ENCODE results near the gene OSER1. TPM values are rescaled to one million over a fixed set of nuclear protein-coding genes. Genes with fewer than 3 reads are reported as not detected.

The OSER1 gene
- total RNA-seq, 1 donor from 2014 or later = 47.3 TPM

DNA sequence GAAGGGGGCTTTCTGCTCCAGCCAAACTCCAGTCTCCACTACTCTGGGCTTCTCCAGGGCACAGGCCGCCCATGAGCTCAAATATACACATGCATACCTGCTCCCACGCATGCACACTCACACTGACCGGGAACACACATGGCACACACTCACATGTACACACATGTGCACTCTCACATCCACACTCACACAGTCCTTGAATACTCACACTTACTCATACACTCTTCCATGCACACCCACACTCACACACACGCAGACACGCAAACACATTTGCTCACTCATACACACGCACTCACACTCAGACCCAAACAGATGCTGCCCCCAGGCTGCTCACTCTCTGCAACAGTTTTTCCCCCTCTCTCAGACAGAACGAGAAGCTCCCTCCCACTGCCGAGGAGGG, 43.5 kb upstream of the OSER1 start:
- TF ChIP-seq, protein P1, sequence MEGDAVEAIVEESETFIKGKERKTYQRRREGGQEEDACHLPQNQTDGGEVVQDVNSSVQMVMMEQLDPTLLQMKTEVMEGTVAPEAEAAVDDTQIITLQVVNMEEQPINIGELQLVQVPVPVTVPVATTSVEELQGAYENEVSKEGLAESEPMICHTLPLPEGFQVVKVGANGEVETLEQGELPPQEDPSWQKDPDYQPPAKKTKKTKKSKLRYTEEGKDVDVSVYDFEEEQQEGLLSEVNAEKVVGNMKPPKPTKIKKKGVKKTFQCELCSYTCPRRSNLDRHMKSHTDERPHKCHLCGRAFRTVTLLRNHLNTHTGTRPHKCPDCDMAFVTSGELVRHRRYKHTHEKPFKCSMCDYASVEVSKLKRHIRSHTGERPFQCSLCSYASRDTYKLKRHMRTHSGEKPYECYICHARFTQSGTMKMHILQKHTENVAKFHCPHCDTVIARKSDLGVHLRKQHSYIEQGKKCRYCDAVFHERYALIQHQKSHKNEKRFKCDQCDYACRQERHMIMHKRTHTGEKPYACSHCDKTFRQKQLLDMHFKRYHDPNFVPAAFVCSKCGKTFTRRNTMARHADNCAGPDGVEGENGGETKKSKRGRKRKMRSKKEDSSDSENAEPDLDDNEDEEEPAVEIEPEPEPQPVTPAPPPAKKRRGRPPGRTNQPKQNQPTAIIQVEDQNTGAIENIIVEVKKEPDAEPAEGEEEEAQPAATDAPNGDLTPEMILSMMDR (IDR thresholded peaks at IDR 0.05) = no peak
- intact Hi-C loops (cut with micrococcal nuclease) = no loop called here
- CTCF ChIA-PET = interaction anchor here (0.5 kb wide), 1 partner anchor 12 kb away, joined by 3 read pairs; no protein-coding TSS in a partner anchor
- POLR2A ChIA-PET = no interaction called here
- peaks cover 8% of the 10 kb centered on the region for H3K27me3 Mint-ChIP-seq
- DNase-seq (no peak), ATAC-seq (ENCODE audit: low read depth) (no peak)
- no peaks in the 10 kb centered on the region for H3K36me3 Mint-ChIP-seq (ENCODE audit: low read depth)
- H3K9me3 Mint-ChIP-seq = no peaks in the 10 kb centered on the region
- H3K27ac Mint-ChIP-seq = no peak overlapping the region
- H3K4me1 Mint-ChIP-seq = no peaks in the 10 kb centered on the region
- H3K4me3 Mint-ChIP-seq = no peak overlapping the region

DNA sequence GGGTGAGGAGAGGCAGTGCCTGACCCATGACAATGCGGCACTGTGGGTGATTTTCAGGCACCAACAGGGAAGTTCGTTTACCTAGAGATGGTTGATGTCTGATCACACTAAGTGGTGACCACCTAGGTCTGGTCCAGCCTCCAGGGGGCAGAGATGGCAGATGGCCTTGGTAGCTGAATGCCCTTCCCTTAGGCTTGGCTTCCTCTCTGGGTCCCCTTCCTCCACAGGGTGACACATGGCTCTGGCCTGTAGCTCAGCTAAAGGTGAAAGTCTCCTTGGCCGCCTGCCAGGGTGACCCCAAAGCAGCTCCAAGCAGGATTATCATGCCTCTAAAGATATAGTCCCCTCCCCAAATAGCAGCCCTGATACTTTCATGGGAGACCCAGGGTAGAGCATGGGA, 43.0 kb upstream of the OSER1 start:
- ATAC-seq (ENCODE audit: low read depth) = no peak
- peaks cover 13% of the 10 kb centered on the region for H3K27me3 Mint-ChIP-seq
- no peaks in the 10 kb centered on the region for H3K4me1 Mint-ChIP-seq
- no peak for DNase-seq
- no peaks in the 10 kb centered on the region for H3K9me3 Mint-ChIP-seq
- ChIA-PET POLR2A (no interaction called here), CTCF (interaction anchor here (0.5 kb wide), 1 partner anchor 13 kb away, joined by 3 read pairs; no protein-coding TSS in a partner anchor)
- intact Hi-C loops (cut with micrococcal nuclease) = no loop called here
- no peak overlapping the region for H3K4me3 Mint-ChIP-seq
- TF ChIP-seq, protein P1 (IDR thresholded peaks at IDR 0.05) = no peak
- no peaks in the 10 kb centered on the region for H3K36me3 Mint-ChIP-seq (ENCODE audit: low read depth)
- no peak overlapping the region for H3K27ac Mint-ChIP-seq

DNA sequence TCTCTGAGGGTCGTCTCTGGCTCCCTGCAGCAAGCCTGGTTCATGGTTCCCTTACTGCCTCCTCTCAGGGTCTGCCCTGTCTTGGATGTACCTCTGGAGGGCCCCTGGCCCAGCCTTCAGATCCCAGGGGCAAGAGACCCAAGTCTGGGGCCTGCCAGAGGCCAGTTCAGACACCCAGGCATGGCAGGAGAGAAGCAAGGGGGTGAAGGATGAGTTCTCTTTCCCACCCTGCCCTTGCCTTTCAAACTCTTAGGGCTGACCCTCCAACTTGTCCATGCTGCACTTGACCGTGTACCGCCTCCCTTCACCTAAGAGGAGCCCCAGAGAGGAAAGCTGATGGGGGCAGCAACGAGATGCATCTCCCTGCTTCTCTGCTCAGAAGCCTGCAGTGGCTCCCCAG, 40.7 kb upstream of the OSER1 start:
- peaks cover 27% of the 10 kb centered on the region for H3K27me3 Mint-ChIP-seq
- no peak overlapping the region for H3K27ac Mint-ChIP-seq
- TF ChIP-seq, protein P1 (IDR thresholded peaks at IDR 0.05) = no peak
- POLR2A ChIA-PET = no interaction called here
- DNase-seq (no peak), ATAC-seq (ENCODE audit: low read depth) (no peak)
- intact Hi-C loops (cut with micrococcal nuclease) = no loop called here
- CTCF ChIA-PET = no interaction called here
- no peak overlapping the region for H3K4me3 Mint-ChIP-seq
- no peaks in the 10 kb centered on the region for H3K9me3 Mint-ChIP-seq
- no peaks in the 10 kb centered on the region for H3K36me3 Mint-ChIP-seq (ENCODE audit: low read depth)
- H3K4me1 Mint-ChIP-seq = peaks cover 2% of the 10 kb centered on the region

DNA sequence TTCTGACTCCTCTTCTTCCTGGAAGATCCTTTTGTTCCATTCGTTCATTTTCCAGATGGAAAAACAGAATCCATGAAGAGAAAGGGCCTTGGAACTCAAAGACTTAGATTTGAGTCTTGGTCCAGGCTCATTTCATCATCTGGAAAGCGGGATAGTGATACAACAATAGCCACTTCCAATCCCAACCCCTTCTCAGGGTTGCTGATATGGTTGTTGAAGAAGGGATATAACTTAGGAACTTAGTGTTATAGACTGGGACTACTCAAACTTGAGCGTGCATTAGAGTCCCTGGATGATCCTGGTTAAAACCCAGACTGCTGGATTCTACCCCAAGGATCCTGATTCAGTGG, 37.8 kb upstream of the OSER1 start:
- no peak overlapping the region for H3K27ac Mint-ChIP-seq
- no peak overlapping the region for H3K4me3 Mint-ChIP-seq
- no peak for ATAC-seq (ENCODE audit: low read depth)
- H3K9me3 Mint-ChIP-seq = no peaks in the 10 kb centered on the region
- H3K27me3 Mint-ChIP-seq = peaks cover 32% of the 10 kb centered on the region
- POLR2A ChIA-PET = no interaction called here
- TF ChIP-seq, protein P1 (IDR thresholded peaks at IDR 0.05) = no peak
- H3K4me1 Mint-ChIP-seq = peaks cover 2% of the 10 kb centered on the region
- CTCF ChIA-PET = no interaction called here
- intact Hi-C loops (cut with micrococcal nuclease) = no loop called here
- no peak for DNase-seq
- H3K36me3 Mint-ChIP-seq (ENCODE audit: low read depth) = no peaks in the 10 kb centered on the region

DNA sequence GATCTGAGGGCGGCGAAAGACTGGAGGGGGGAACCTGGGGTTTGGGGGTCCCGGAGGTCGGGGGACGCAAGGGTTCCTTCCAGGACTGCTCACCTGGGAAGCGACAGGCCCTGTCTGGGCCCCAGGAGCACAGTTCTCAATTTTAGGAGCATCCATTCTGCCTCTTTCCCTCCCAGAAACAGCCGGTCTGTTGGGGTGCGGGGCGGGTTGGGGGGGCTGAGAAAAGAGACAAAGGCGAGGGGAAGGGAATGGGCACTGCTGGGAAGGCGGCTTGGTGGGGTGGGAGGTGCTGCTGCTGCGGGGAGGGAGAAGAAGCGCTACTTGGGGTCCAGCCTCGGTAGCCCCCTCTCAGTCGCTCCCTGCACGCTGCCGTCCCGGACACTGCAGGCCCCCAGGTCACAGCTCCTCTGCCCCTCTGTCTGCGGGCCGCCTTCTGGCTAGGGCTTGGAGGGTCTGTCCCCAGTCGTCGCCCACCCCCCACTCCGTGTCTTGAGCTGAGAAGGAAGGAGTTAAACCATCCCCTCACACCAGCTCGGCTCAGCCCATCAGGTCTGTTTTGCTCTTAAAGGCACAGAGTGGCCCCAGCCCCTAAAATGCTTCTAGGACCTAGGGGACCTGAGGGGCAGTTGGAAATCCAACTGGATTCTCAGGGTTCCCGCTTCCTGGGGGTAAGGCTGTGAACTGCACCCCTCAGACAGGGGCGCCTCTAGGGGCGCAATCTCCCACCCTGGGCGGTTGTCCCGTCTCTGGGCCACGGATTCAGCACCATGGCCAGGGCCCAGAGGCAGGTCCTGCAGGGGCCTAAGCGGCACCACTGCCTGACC, 37.2 kb upstream of the OSER1 start:
- no peaks in the 10 kb centered on the region for H3K36me3 Mint-ChIP-seq (ENCODE audit: low read depth)
- H3K4me1 Mint-ChIP-seq = peaks cover 2% of the 10 kb centered on the region
- no peak overlapping the region for H3K27ac Mint-ChIP-seq
- TF ChIP-seq, protein P1 (IDR thresholded peaks at IDR 0.05) = no peak
- ATAC-seq (ENCODE audit: low read depth) (no peak), DNase-seq (no peak)
- intact Hi-C loops (cut with micrococcal nuclease) = no loop called here
- no peak overlapping the region for H3K4me3 Mint-ChIP-seq
- ChIA-PET POLR2A (interaction anchor here (0.6 kb wide), 1 partner anchor 1592 kb away, joined by 3 read pairs; no protein-coding TSS in a partner anchor), CTCF (no interaction called here)
- peaks cover 32% of the 10 kb centered on the region for H3K27me3 Mint-ChIP-seq
- no peaks in the 10 kb centered on the region for H3K9me3 Mint-ChIP-seq
